H1 (cell line): ENCODE measurements around the gene ANKRD26. TPM values are rescaled to one million over a fixed set of nuclear protein-coding genes. Genes with fewer than 3 reads are reported as not detected.

Source experiments
- CTCF ChIA-PET: fragments of 300-600 bp; sonication (Branson Sonifier 250); formaldehyde crosslinking; loops from one replicate; lab custom pipeline; 2021; ENCODE audit not compliant: partially characterized antibody; lab: Charles Lee
- POLR2A ChIA-PET: fragments of 300-600 bp; sonication (Branson Sonifier 250); formaldehyde crosslinking; loops from one replicate; lab custom pipeline; 2021; ENCODE audit warnings: inconsistent platforms; ENCODE audit not compliant: partially characterized antibody; lab: Charles Lee
- DNase-seq, 2 experiments: peaks; one replicate each; pipeline versions ENCODE4 v3.0.0 to v3.0.0-alpha.2; 2010 to 2022; ENCODE audit warnings: low spot score in 2 of 2, low read depth in 1 of 2, mixed read lengths in 1 of 2
- FAIRE-seq: peaks from 2 replicates; lab custom pipeline; 2011; peaks lifted over from hg19 to GRCh38; lab: Jason Lieb, UNC
- H2AFZ ChIP-seq: 2 replicates; pipeline ENCODE4 v1.8.1; 2012; ENCODE audit warnings: low read length, inconsistent platforms
- H2AK5ac ChIP-seq: 2 replicates; pipeline ENCODE4 v1.6.1; 2013; ENCODE audit warnings: low read depth, low read length
- H2BK120ac ChIP-seq: replicated peaks from 2 replicates; pipeline ENCODE3; 2013; ENCODE audit warnings: low read depth, low read length, inconsistent platforms
- H2BK12ac ChIP-seq: 2 replicates; pipeline ENCODE4 v1.6.1; 2013; ENCODE audit warnings: low read depth, low read length
- H2BK15ac ChIP-seq: 2 replicates; pipeline ENCODE4 v1.6.1; 2013; ENCODE audit warnings: low read length
- H2BK20ac ChIP-seq: 2 replicates; pipeline ENCODE4 v1.6.1; 2013; ENCODE audit warnings: low read length
- H2BK5ac ChIP-seq: 2 replicates; pipeline ENCODE4 v1.6.1; 2013; ENCODE audit warnings: low read depth, low read length
- H3K14ac ChIP-seq: 2 replicates; pipeline ENCODE4 v1.6.1; 2013; ENCODE audit warnings: inconsistent platforms; ENCODE audit not compliant: insufficient read length
- H3K18ac ChIP-seq: 2 replicates; pipeline ENCODE4 v1.6.1; 2013; ENCODE audit warnings: low read length; ENCODE audit errors: extremely low read depth
- H3K23ac ChIP-seq: 2 replicates; pipeline ENCODE4 v1.6.1; 2013; ENCODE audit warnings: inconsistent platforms; ENCODE audit not compliant: insufficient read length
- H3K23me2 ChIP-seq: 2 replicates; pipeline ENCODE4 v1.6.1; 2013; ENCODE audit warnings: low read depth, low read length
- H3K27ac ChIP-seq: 2 replicates; pipeline ENCODE4 v1.6.1; 2011; ENCODE audit warnings: low read depth, low read length, inconsistent platforms
- H3K27me3 ChIP-seq, 4 experiments: replicated peaks in 1 of 4; 1 replicate in 1 of 4; 2 replicates in 3 of 4; pipeline versions ENCODE4 v1.6.1 to v1.8.1; 2011 to 2013; ENCODE audit warnings: low read length in 3 of 4, mild to moderate bottlenecking in 3 of 4, inconsistent platforms in 2 of 4, mixed read lengths in 2 of 4, moderate library complexity in 1 of 4; ENCODE audit not compliant: control insufficient read depth in 3 of 4, insufficient read depth in 3 of 4; ENCODE audit errors: extremely low read depth in 1 of 4
- H3K36me3 ChIP-seq, 4 experiments: 2 replicates each; pipeline versions ENCODE4 v1.6.1 to v1.8.1; 2011 to 2013; ENCODE audit warnings: mild to moderate bottlenecking in 4 of 4, low read length in 3 of 4, moderate library complexity in 2 of 4, control low read depth in 1 of 4, inconsistent platforms in 1 of 4; ENCODE audit not compliant: insufficient read depth in 4 of 4, control insufficient read depth in 2 of 4
- H3K4ac ChIP-seq: replicated peaks from 2 replicates; pipeline ENCODE3; 2013; ENCODE audit warnings: low read length, low read depth, mixed read lengths, inconsistent platforms; ENCODE audit not compliant: insufficient read length
- H3K4me1 ChIP-seq, 4 experiments: replicated peaks in 1 of 4; 1 replicate in 1 of 4; 2 replicates in 3 of 4; pipeline versions ENCODE4 v1.6.1 to v1.8.1; 2011 to 2013; ENCODE audit warnings: low read length in 3 of 4, inconsistent platforms in 2 of 4, mixed read lengths in 1 of 4; ENCODE audit not compliant: insufficient read depth in 4 of 4, control insufficient read depth in 3 of 4
- H3K4me2 ChIP-seq, 2 experiments: 2 replicates each; pipeline versions ENCODE4 v1.6.1 to v1.8.1; 2011 to 2013; ENCODE audit warnings: low read depth in 2 of 2, low read length in 2 of 2, control low read depth in 1 of 2, inconsistent platforms in 1 of 2, mild to moderate bottlenecking in 1 of 2; ENCODE audit not compliant: insufficient read depth in 1 of 2
- H3K4me3 ChIP-seq, 4 experiments: fragments of 200-600, 300-600 bp in 1 of 4; sonication (generic), shearing (Covaris generic), sonication (Bioruptor Twin) in 1 of 4; 2 replicates each; pipeline versions ENCODE4 v1.5.1 to v1.8.1; 2011 to 2016; ENCODE audit warnings: low read length in 4 of 4, low read depth in 3 of 4, control low read depth in 2 of 4, inconsistent platforms in 2 of 4, mild to moderate bottlenecking in 2 of 4, mixed read lengths in 1 of 4, moderate library complexity in 1 of 4; ENCODE audit not compliant: insufficient read depth in 2 of 4; ENCODE audit errors: extremely low read depth in 1 of 4
- H3K56ac ChIP-seq: replicated peaks from 2 replicates; pipeline ENCODE3; 2013; ENCODE audit warnings: low read depth, mild to moderate bottlenecking, mixed read lengths, low read length, inconsistent platforms; ENCODE audit not compliant: insufficient read length
- H3K79me1 ChIP-seq: 2 replicates; pipeline ENCODE4 v1.6.1; 2013; ENCODE audit warnings: low read depth, low read length, control low read depth
- H3K79me2 ChIP-seq, 2 experiments: 2 replicates each; pipeline versions ENCODE4 v1.6.1 to v1.8.1; 2012 to 2013; ENCODE audit warnings: low read length in 2 of 2, mild to moderate bottlenecking in 2 of 2, inconsistent platforms in 1 of 2; ENCODE audit not compliant: insufficient read depth in 2 of 2, control insufficient read depth in 1 of 2
- H3K9ac ChIP-seq, 4 experiments: replicated peaks in 1 of 4; 1 replicate in 1 of 4; 2 replicates in 3 of 4; pipeline versions ENCODE4 v1.6.1 to v1.8.1; 2011 to 2013; ENCODE audit warnings: low read depth in 3 of 4, low read length in 3 of 4, control low read depth in 2 of 4, mild to moderate bottlenecking in 2 of 4, moderate library complexity in 2 of 4, inconsistent platforms in 1 of 4; ENCODE audit errors: extremely low read depth in 1 of 4
- H3K9me3 ChIP-seq, 2 experiments: 2 replicates each; pipeline versions ENCODE4 v1.6.1 to v1.8.1; 2012 to 2013; ENCODE audit warnings: mild to moderate bottlenecking in 2 of 2, moderate library complexity in 2 of 2, control low read depth in 1 of 2, inconsistent platforms in 1 of 2, low read depth in 1 of 2, low read length in 1 of 2, mixed read lengths in 1 of 2; ENCODE audit not compliant: insufficient read depth in 2 of 2
- H4K20me1 ChIP-seq, 2 experiments: replicated peaks in 1 of 2; 2 replicates each; pipeline versions ENCODE3 to v1.8.1; 2011 to 2013; ENCODE audit warnings: inconsistent platforms in 2 of 2, low read length in 2 of 2, mild to moderate bottlenecking in 1 of 2; ENCODE audit not compliant: insufficient read depth in 2 of 2, control insufficient read depth in 1 of 2
- H4K5ac ChIP-seq: 2 replicates; pipeline ENCODE4 v1.6.1; 2013; ENCODE audit warnings: low read length, low read depth, mixed read lengths, inconsistent platforms; ENCODE audit not compliant: insufficient read length
- H4K8ac ChIP-seq: 2 replicates; pipeline ENCODE4 v1.8.0; 2013; ENCODE audit warnings: mild to moderate bottlenecking, moderate library complexity, low read length, inconsistent platforms; ENCODE audit not compliant: insufficient read depth; ENCODE audit errors: extremely low read depth
- H4K91ac ChIP-seq: replicated peaks from 2 replicates; pipeline ENCODE3; 2013; ENCODE audit warnings: low read length, mixed read lengths, inconsistent platforms; ENCODE audit not compliant: insufficient read length
- ASH2L ChIP-seq: fragments of 200-600, 300-600 bp; sonication (generic); IDR thresholded peaks from one replicate; pipeline ENCODE4 v1.7.1; 2017; ENCODE audit warnings: low read length
- EZH2 ChIP-seq: fragments of 200-600 bp; sonication (generic); IDR thresholded peaks from 2 replicates; pipeline ENCODE4 v1.7.1; 2012; ENCODE audit warnings: low read depth, mild to moderate bottlenecking, moderate library complexity, low read length, inconsistent platforms; ENCODE audit not compliant: severe bottlenecking
- FOSL1 ChIP-seq: IDR thresholded peaks from 2 replicates; pipeline ENCODE4 v1.6.1; 2011; ENCODE audit warnings: mild to moderate bottlenecking, low read depth, low read length, moderate library complexity; ENCODE audit not compliant: insufficient read depth
- JUND ChIP-seq: IDR thresholded peaks from 2 replicates; pipeline ENCODE4 v1.6.1; 2011; ENCODE audit warnings: mild to moderate bottlenecking, improper control_type of control experiment, low read length
- RBBP5 ChIP-seq: IDR thresholded peaks from 2 replicates; pipeline ENCODE4 v1.7.1; 2012; ENCODE audit warnings: low read depth, mild to moderate bottlenecking, inconsistent platforms, low read length, moderate library complexity, borderline replicate concordance
- RNF2 ChIP-seq: fragments of 200-900, 300-1000 bp; sonication (generic); IDR thresholded peaks from 2 replicates; pipeline ENCODE4 v1.7.1; 2016; ENCODE audit warnings: borderline replicate concordance, low read depth, mild to moderate bottlenecking, antibody characterized with exemption, low read length; ENCODE audit not compliant: poor library complexity, severe bottlenecking; ENCODE audit errors: missing control alignments
- RXRA ChIP-seq: IDR thresholded peaks from 2 replicates; pipeline ENCODE4 v1.6.1; 2011; ENCODE audit warnings: low read depth, mild to moderate bottlenecking, low read length, moderate library complexity; ENCODE audit not compliant: insufficient read depth
- SAP30 ChIP-seq: fragments of 300-600 bp; sonication (generic); IDR thresholded peaks from 2 replicates; pipeline ENCODE4 v1.7.1; 2012; ENCODE audit warnings: low read length, moderate library complexity, mild to moderate bottlenecking, inconsistent platforms; ENCODE audit not compliant: insufficient read depth, insufficient replicate concordance
- SIN3A ChIP-seq, 2 experiments: IDR thresholded peaks in 1 of 2; conservative IDR thresholded peaks in 1 of 2; 2 replicates each; pipeline ENCODE4 v1.6.1; 2011 to 2012; ENCODE audit warnings: low read length in 2 of 2, improper control_type of control experiment in 1 of 2, low read depth in 1 of 2, mild to moderate bottlenecking in 1 of 2
- SP2 ChIP-seq: IDR thresholded peaks from 2 replicates; pipeline ENCODE4 v1.6.1; 2012; ENCODE audit warnings: mild to moderate bottlenecking, low read length, inconsistent platforms
- SRF ChIP-seq: IDR thresholded peaks from 2 replicates; pipeline ENCODE4 v1.6.1; 2011; ENCODE audit warnings: mild to moderate bottlenecking, low read depth, low read length, moderate library complexity
- TAF7 ChIP-seq: optimal IDR thresholded peaks from 2 replicates; pipeline ENCODE3; 2011; ENCODE audit warnings: low read depth, mild to moderate bottlenecking, inconsistent platforms, low read length, moderate library complexity, borderline replicate concordance
- WGBS, 2 experiments: shearing (Covaris generic) in 1 of 2; methylation state at CpG; one replicate each; pipeline versions ENCODE4 v1.1.6 to v1.1.7; 2013 to 2015; ENCODE audit warnings: low lambda C conversion rate in 2 of 2, mixed read lengths in 2 of 2, inconsistent platforms in 1 of 2, low coverage in 1 of 2, missing lambda C conversion rate in 1 of 2; ENCODE audit not compliant: insufficient replicate concordance in 2 of 2, insufficient coverage in 1 of 2, insufficient read length in 1 of 2; ENCODE audit errors: extremely low coverage in 1 of 2, missing lambda C conversion rate in 1 of 2; 5-methylcytosine and 5-hydroxymethylcytosine counted together
- polyA plus RNA-seq, 7 experiments: library from polyadenylated mRNA; depleted of rRNA in 3 of 7; stranded (reverse) in 5 of 7; unstranded in 2 of 7; fragments of >200 nt in 5 of 7; fragments of 200-250 nt in 2 of 7; gene quantifications; 1 replicate in 5 of 7; 2 replicates in 1 of 7; 4 replicates in 1 of 7; pipeline versions ENCODE4 v1.2.1 to v1.2.3, GENCODE V29; 2011 to 2013; ENCODE audit warnings: missing spikeins in 2 of 7, mixed read lengths in 2 of 7
- total RNA-seq: library from RNA; stranded (reverse); fragmentation: NEBNext Ultra II Directional; extraction: Animal tissue kit (Norgen Biotek cat#: 25700); gene quantifications from 2 replicates; pipeline ENCODE4 v1.2.1, GENCODE V29; 2021

Gene ANKRD26
- total and polyA plus RNA-seq, 2 of the 8 experiments (the other 6 are each of a cell fraction or from before 2014, with no cell fraction given): 1.3 to 8.8 TPM

GRCh38 chr10:27068217-27068891, 31.9 kb downstream of the ANKRD26 start:
- Histone ChIP-seq H4K5ac (no peak overlapping the region), H3K4me3 (no peak overlapping the region), H3K79me2 (no peaks in the 10 kb centered on the region), H4K91ac (no peak overlapping the region), H3K36me3 (peaks cover 0 to 3% (median 0%) of the 10 kb centered on the region in 4 experiments; a peak in 3 of 8 replicates), H3K4me1 (no peaks in the 10 kb centered on the region; a peak in 1 of 7 replicates), H3K27ac (no peak overlapping the region), H4K20me1 (no peaks in the 10 kb centered on the region), H4K8ac (no peak overlapping the region), H3K4me2 (no peak overlapping the region), H2BK15ac (no peak overlapping the region), H3K23ac (no peak overlapping the region), H2AK5ac (no peak overlapping the region), H2BK12ac (no peak overlapping the region), H3K9me3 (no peaks in the 10 kb centered on the region), H3K9ac (no peak overlapping the region), H2BK5ac (no peak overlapping the region), H3K56ac (no peak overlapping the region), H3K27me3 (no peaks in the 10 kb centered on the region), H3K23me2 (no peaks in the 10 kb centered on the region), H3K4ac (no peak overlapping the region), H2BK120ac (no peak overlapping the region), H2AFZ (no peak overlapping the region), H3K18ac (no peak overlapping the region), H2BK20ac (no peak overlapping the region), H3K14ac (no peak overlapping the region), H3K79me1 (no peaks in the 10 kb centered on the region; the same call in 1 of the 2 replicates)
- no peak for FAIRE-seq
- POLR2A ChIA-PET: no interaction called here
- no peak for DNase-seq
- 86% methylated on average over 2 of the region's 2 CpGs; no CpG with 5 or more reads in 1 of the 2 experiments for WGBS, 2 experiments
- CTCF ChIA-PET: no interaction called here
- TF ChIP-seq ASH2L (no peak), FOSL1 (no peak), SAP30 (no peak), EZH2 (no peak), SP2 (no peak), RBBP5 (no peak), RXRA (no peak), JUND (no peak), RNF2 (no peak), TAF7 (no peak), SIN3A (conservative IDR thresholded peaks at IDR 0.05 in 1 of 2, IDR thresholded peaks at IDR 0.05 in 1 of 2; ENCODE audit: low read depth in 1 of 2, low read length in 2 of 2) (no peak), SRF (no peak)
